Activated CD4-positive, alpha-beta T cell treated with anti-CD3 and anti-CD28 coated beads for 4 hours (primary cell): ENCODE results near the gene C1QL1.

Source experiments
- DNase-seq, 2 donors: peaks; one replicate each; pipeline ENCODE4 v3.0.0-alpha.2; 2020

The C1QL1 gene

DNA sequence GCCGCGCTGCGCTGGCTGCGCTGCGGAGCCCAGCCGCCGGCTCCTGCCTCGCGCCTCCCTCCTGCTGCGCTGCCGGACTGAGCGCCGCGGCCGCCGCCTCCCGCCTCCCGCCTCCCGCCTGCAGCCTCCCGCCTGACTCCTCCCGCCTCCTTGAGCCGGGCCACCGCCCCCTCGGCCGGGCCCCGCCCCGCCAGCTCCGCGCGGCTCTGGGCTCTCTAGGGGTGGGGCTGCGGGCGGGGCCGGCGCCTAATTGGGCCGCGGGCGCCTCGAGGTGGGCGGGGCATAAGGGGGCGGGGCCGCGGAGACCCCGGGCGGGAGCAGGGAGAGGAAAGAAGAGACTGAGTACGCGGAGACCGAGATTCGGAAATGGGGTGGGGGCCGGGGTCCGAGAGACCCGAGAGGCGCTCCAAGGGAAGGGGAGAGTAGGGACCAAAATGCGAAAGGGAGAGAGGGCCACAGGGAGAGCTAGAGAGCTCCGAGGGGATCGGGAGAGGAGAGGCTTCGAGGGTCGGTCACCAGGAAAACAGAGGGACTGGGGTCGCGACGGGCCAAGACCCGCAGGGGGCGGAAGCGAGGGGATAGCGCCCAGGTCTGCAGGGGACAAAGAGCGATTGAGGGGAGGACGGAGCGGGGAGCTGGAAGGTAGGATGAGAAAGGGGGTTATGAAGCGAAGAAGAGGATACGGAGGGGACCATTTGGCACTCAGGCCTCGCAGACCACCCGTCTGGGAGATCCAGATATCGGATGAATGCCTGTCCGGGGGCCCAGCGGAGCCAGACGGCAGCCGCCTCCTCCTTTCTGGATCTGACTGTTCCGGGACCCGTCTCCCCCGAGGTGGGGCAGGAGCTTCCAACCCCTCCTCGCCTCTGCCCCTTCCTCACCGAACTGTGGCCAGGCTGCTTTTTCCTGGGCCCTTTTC, at the start of gene C1QL1:
Gene C1QL1 (minus strand): TSS at position 79 of the 919 bp plus-strand sequence. CDS start 255 bp downstream, outside the sequence.
- DNase-seq, result peak; percentile 83 to 88

DNA sequence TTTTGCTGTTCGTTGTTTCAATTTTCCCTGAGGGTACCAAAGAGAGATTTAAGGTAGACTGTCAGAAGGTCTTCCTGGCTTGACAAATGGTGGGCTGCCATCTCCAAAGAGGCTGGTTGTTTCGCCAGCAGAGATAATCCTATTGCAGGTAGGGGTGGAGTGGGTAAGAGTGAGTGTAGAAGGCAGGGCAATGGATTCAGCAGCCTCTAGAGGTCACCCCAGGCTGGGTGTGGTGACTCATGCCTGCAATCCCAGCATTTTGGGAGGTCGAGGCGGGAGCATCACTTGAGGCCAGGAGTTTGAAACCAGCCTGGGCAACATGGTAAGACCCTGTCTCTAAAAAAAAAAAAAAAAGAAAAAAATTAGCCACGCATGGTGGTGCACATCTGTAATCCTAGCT, 48.7 kb upstream of the C1QL1 start:
- DNase-seq, result no peak

DNA sequence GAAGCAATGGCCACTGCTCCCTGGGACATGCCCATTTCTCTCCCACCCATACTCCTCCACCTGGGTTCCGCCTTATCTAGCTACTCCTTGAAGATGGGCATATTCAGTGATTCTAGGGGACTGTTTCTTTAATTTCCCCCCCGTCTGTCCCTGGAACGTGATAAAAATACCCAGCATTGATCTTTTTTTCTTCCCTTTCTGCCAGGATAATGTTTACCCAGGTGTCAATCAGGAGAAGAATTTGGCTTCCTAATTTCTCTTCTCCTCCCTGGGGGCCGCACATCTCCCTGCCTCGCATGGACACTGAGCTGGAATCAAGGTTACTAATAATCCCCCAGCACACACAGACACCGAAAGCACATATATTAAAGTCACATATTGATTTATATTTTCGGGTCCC, 48.1 kb upstream of the C1QL1 start:
- DNase-seq, result no peak

DNA sequence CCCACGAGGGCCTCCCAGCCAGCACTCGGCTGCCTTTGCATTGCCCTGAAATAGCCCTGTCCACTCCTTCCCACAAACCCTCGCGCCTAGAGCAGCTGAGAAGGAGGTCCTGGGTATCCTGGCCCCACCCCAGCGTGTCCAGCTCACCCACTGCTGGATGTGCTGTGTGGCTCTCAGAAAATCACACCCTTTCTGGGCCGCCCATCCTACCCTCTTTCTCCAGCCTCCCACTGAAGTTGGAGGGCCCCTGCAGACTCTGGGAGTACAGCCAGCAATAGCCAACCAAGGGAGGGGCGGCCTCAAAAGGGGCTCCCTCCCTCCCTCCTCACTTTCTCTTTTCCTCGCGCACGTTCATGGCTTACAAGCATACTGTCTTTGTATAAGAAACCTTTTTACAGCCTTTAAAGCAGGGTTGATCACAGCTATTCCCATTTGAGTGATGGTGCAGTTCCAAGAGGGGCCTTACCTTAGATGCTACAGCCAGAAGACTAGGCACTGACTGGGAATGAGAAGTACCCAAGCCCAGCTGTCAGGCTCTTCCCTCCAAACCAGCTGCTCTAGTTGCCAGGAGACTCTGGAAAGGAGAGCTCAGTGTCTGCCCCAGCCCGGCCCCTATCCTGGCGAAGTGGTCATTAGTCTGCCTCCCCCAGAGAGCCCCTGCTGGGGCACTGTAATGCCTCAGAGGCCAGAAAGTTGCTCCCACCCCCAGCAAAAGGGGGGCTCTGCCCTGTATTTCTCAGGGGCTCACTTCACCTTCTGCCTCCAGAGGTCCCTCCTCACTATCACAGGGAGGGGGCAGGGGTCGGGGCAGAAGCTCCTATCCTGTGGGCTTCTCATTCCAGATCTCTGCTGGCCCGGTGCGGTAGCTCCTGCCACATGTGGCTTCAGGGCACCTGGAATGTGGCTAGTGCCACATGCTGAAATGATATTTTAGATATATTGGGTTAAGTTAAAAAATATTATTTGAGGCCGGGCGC, 45.2 kb upstream of the C1QL1 start:
- DNase-seq, result no peak

DNA sequence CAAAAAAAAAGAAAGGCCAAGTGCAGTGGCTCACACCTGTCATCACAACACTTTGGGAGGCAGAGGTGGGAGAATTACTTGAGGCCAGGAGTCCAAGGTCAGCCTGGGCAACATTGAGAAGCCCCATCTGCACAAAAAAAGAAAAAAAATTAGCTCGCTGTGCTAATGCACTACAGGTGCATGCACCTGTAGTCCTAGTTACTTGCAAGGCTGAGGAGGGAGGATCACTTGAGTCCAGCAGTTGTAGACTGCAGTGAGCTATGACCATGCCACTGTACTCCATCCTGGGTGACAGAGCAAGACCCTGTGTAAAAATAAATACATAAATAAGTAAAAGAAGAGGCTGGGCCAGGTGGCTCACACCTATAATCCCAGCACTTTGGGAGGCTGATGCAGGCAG, 43.7 kb upstream of the C1QL1 start:
- DNase-seq, result no peak

DNA sequence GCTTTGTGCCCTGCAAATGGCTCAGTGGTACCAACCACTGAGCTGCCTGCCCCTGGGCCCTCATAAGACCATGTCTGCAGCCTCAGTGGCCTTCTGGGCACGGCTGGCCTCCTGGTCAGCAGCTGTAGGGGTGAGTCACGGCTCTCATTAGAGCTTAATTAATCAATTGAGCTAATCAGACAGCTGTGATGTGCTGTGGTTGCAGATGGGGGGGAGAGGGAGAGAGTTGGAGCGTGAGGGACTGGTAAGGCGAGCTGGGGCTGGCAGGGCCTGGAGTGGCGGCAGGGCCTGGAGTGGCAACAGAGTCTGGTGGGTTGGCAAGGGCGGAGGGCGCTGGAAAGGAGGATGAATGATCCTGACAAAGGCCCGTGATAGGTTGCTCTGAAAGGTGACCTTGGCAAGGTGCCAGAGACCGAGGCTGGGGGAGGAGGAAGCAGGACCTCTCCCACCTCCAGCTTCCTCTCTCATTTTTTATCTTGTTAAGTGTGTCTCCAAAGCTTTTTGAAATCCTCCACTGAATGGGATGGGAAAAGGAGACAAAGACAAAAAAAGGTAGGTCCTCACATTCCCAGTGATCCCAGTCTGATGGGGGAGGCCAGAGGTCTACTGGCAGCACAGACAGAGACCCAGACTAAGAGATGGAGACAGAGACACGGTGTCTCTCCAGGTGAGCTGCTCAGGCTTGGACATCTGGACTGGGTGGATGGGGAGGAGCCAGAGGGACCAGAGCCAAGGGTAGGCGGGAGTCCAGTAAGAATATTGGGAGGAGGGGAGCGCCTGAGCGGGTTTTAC, 41.8 kb upstream of the C1QL1 start:
- no peak for DNase-seq

DNA sequence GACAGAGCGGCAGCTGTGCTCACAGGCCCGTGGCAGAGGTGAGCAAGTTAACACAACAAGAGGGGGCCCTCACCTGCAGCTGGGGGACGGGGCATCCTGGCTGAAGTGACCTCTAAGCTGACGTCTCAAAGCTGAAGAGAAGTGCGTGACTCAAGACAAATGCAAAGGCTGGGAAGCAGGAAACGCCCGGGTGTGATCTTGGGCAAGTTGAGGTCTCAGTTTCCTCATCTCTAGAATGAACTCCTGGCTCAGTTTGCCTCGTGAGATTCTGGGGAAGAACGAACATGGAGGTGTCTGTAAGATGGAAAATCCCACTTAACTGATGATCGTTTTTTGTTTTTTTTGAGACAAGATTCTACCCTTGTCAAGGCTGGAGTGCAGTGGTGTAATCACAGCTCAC, 40.1 kb upstream of the C1QL1 start:
- no peak for DNase-seq

DNA sequence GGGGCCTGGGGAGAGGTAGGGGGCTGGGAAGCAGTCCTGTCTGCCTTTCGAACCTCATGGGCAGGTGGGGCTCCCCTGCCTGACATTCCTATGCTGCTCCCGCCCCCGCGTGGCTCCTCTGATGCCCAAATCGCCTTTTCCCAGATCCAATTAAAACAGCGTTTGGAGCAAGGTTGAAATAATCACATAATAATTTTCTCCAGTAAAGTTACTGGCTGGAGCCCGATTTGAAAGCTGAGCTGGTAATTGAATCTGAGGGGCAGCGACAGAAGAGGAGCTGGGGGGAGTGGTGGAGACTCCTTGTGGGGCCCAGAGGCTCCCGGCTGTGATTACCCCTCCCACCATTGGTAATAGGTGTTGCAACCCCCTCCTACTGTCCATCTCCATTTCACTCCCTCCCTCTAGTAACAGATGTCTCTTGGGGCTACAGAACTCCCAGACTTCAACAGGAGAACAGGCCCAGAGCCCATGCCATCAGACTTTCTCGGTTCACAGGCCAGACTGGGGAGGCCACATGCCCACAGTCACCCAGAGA, 38.9 kb upstream of the C1QL1 start:
- DNase-seq, result no peak

DNA sequence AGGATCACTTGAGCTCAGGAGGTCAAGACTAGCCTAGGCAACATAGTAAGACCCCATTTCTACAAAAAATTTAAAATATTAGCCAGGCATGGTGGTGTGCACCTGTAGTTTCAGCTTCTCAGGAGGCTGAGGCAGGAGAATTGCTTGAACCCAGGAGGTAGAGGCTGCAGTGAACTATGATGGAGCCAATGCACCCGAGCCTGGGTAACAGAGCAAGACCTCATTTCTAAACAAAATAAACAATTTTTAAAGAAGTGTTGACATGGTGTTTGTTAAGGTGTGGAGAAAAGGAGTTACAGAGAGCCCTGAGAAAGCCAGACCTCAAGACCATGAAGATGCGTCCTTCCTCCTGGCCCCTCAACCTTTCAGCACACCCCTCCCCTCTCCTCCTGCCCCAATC, 37.6 kb upstream of the C1QL1 start:
- DNase-seq, result no peak

DNA sequence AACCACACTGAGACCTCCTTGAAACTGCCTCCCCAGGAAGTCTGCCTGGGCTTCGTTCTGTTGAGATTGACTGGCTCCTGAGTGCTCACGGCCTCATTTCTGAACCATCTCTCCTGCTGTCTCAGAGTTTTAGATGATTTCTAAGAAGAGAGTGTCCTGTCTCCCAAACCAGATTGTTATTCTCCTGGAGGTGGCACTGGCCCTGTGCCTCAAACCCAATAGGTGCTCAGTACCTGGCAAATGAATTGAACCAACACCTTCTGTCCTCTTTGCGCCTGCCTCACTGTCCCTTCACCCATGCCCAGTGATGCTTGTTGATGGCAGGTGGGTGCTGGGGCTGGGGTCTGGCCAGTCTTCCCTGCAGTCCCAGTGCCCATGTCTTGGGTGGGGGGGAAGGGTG, 36.3 kb upstream of the C1QL1 start:
- DNase-seq, result no peak

DNA sequence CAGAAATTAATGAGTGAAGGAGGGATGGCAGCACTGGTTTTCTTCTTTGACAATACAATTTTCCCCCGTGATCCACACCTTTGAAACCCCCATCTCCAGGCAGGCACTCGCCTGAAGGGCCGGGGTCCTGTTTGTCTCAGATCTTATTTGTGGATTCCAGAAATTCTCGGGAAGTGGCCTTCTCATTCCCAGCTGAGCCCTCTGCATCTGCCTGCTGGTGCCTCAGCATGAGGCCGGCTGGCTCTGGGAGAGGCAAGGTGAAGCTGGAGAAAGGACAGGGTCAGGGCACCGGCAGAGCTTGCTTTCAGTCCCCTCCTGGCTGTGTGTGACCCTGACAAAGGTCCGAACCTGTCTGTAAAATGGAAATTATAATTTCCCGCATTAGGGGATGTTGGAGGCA, 35.8 kb upstream of the C1QL1 start:
- DNase-seq, result no peak

DNA sequence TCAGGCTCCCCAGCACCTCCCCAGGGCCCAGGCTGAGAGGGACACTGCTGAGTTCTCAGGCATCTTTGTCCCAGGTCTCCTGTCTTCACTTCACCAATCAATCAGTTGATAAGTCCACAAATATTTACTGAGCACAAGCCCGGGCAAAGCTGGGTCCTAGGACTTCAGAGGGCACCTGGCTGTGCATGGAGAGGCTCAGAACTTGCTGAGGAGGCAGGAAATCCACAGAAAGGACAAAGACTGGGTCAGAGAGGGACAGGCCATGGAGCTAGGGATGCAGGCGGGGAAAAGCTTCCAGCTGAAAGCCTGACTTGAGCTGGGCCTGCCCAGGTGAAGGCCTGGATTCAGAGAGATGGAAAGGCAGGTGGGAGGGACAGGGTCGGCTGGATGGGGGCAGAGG, 33.2 kb upstream of the C1QL1 start:
- no peak for DNase-seq

DNA sequence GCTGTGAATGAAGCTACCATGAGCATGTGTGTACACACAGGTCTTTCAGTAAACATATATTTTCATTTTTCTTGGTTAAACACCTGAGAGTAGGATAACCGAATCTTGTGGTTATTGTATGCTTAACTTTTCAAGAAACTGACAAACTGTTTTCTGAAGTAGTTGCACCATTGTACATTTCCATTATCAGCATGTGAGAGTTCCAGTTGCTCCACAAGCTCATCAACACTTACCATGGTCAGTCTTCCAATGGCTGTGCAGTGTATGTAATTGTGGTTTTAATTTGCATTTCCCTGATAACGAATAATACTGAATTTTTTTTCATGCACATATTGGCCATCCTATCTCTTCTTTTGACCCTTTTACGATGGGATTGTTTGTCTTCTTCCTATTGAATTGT, 31.3 kb upstream of the C1QL1 start:
- no peak for DNase-seq

DNA sequence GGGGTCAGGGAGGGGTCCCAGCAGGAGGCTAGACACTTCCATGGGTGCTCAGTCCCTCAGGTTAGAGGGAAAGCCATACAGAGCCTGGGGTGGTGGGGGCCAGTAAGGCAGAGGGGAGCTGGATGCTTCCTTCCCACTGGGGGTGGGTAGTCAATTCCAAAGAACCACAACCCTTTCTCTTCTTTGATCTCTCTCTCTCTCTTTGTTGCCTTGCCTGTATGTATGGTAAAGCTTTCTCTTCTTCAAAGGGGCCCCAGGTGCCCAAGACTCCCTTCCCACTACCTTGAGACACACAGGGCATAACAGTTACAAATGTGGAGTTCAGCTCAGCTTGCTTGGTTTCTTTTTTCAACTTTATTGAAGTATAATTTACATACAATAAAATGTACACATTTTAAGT, 30.5 kb upstream of the C1QL1 start:
- no peak for DNase-seq

DNA sequence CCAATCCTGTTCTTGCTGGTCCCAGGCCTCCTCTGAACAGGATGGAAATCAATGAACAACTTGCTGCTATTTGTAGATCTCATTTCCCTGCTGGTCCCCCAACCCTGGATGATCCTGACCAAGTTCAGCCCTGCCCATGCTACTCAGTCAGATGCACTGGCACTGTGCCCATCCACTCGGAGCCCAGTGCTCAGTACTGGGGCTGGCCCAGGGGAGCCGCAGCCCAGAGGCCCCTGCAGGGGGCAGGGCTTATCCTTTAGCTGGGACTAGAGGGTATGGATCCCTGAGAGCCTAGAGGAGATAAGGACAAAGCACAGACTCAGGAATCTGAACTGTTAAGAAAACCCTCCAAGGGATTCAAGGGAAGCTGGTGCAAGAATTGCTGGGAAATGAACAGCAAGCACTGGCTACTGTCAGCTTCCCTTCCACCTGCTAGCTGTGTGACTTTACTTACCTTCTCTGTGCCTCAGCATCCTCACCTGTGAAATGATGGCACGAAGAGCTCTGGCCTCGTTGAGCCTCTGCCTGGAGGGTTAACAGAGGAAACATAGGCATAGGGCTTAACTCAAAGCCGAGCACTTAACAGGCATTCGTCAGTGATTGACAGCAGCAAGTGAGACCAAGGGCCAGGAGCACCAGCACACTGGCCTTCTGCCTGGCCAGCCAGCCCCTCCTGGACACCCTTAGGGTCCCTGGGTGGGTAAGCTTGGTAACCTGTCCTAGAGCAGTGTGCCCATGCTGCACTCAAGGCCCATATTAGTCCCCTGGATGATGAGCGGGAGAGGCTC, 29.8 kb upstream of the C1QL1 start:
- no peak for DNase-seq

DNA sequence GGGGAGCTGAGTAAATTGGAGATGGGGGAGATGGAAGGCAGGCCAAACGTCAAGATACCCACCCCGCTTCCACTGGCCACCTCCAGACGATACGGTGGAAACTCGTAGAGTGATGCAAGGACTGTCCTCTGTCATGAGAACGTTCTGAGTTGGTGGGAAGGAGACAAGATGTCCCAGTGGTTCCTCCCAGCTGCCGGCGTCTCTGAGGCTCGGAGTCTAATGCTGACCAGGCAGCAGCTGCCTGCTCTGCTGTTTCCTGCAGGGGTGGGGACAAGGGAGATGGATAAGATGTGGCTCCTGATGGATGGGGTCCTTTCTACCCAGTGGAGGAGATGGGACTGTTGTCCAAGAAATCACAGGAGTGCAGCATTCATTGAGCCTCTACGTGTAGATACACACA, 28.2 kb upstream of the C1QL1 start:
- DNase-seq, result no peak

DNA sequence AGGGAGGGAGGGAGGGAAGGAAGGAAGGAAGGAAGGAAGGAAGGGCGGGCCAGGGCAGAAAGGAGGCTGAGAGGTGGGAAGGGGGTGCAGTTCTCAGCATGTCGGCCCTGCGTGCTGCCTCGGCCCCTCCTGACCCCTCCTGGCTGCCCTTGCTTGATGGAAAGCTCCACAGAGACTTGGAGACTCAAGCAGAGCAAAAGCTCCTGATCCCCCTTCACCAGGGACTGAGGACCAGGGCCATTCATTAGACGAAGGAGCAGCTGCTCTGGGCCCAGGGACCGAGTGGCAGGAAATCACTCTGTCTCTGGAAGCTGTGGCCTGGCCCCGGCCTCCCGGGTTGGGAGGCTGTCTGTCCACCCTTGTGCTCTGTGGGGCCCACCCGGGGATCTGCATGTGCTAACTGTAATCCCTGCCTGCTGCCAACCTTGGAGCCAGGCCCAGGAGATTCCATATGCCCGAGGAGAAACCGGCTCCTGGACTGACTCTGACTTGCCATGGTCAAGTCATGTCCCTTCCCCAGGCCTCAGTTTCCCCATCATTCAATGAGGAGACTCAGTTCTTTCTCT, 27.4 kb upstream of the C1QL1 start:
- DNase-seq, result no peak

DNA sequence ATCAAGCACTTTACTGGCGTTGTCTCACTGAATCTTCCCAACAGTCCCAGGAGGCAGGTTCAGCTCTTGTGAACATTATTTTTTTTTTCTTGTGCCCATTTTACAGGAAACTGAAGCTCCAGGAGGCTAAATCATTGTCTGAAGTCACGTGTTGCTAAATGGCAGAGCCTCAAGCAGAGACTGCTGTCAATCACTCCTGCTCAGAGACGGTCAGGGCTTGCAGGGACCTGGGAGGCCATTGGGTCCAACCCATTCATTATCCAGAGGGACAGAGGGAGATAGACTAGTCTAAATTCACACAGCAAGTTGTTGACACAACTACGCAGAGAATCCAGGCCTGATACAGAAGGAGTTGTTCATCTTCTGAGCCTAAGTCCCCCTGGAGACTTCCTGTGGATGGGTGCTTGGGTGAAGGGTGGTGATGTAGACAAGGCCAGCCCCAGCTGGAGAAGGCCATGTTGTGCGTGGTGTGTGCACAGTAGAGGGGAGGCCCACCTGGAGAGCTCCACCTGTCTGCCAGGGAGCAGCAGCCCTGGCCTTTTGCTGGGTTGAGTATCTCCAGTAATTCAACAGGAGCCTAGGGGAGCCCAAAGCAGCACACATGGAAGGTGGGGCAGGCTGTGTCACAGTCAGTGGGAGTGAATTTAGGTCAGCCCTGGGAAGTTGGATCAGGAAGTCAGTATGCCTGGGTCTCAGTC, 24.3 kb upstream of the C1QL1 start:
- no peak for DNase-seq

DNA sequence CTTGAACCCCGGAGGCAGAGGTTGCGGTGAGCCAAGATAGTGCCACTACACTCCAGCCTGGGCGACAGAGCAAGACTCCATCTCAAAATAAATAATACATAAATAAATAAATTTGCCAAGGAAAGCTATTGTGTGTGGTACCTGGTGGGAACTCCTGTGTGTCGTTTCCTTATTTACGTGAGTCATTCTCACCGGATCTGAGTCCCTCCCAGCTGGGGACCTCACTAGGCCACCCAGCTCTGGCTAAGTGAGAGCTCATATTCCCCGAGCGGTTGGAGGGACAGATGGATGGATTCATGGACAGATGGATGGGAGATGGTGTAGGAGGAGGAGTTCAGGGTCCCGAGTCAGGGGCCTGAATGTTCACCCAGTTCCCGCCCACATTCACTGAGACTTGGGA, 22.9 kb upstream of the C1QL1 start:
- DNase-seq, result no peak

DNA sequence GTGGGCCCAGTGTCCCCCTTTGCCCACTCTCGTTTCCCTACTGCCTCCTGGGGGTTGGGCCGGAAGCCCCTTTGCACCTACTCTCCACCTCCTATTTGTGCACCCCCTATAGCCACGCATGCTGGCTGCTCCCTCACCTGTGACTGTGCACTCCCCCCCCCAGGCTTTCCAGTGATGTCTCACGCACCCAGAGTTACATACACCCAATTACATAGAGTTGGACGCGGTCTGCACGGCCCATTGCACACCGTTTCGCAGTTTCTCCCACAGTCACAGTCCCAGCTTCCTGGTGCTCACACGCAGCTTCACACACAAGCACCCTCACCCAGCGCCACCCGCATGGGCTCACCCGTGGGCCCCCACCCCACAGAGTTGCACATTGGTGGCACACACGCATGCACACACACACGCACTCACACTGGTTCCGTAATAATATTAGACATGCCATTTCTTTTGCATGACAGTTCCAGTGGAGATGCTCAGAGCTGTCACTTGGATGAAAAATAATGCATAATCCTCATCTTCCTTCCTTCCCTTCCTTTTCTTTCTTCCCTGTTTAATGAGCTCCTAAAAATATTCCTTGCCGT, 21.5 kb upstream of the C1QL1 start:
- DNase-seq, result no peak
